ENCODE results near the gene SORBS2.
A peak's percentile ranks its signal among the peaks of the same experiment; 100 is the strongest.

SORBS2 gene

DNA sequence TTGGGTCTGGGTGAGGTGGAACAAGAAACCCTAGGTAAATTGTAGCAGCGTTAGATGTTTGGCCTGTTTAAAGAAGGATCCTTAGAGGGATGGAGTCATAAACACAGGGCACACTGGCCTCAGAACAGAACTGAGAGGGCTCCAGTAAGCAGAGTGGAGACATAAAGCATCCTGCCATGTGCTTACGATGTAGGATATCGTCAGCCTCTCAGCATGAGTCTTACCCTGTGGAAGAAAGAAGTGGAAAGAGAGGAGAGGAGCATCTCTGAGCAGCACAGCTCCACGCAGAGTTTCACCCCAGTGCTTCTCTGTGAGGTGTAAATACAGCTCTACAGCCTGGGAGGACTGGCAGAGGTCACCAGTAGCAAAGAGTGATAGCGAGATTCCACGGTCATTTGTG, 27.8 kb upstream of the SORBS2 start:
- in situ Hi-C loops (cut with HindIII; ENCODE audit: low pct_unique_long_range_greater_than_20kb, low sequenced_read_pairs) = no loop called here
- TF ChIP-seq JUND (IDR thresholded peaks at IDR 0.05; ENCODE audit: low read depth) = no peak
- DNase-seq (ENCODE audit: low read depth in 1 of 2, low spot score in 1 of 2) = no peak

DNA sequence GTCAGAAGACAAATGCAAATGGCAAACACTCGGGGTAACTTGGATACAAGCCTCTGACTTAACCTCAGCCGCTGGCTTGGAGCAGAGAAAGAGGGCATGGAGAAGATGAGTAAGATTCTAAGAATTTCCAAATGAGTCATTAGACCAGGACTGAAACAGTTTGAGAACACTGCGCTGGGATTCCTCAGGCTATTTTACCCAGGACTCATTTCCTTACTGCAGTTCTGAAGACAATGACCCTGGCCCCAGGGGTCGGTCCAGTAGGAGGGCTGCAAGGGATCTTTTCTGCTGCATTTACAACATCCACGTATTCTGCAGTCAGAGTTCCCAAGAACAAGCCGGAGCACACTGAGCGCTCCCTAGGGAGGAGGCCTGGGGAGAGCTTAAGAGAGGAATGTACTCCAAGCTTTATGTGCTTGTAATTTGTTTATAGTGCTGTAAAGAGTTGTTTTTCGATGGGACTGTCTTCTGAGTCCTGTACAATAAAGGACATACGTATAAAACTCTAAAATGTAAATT, 27.3 kb upstream of the SORBS2 start:
- DNase-seq (ENCODE audit: low read depth in 1 of 2, low spot score in 1 of 2) = no peak
- no peak for TF ChIP-seq JUND (IDR thresholded peaks at IDR 0.05; ENCODE audit: low read depth)
- in situ Hi-C loops (cut with HindIII; ENCODE audit: low pct_unique_long_range_greater_than_20kb, low sequenced_read_pairs) = no loop called here

DNA sequence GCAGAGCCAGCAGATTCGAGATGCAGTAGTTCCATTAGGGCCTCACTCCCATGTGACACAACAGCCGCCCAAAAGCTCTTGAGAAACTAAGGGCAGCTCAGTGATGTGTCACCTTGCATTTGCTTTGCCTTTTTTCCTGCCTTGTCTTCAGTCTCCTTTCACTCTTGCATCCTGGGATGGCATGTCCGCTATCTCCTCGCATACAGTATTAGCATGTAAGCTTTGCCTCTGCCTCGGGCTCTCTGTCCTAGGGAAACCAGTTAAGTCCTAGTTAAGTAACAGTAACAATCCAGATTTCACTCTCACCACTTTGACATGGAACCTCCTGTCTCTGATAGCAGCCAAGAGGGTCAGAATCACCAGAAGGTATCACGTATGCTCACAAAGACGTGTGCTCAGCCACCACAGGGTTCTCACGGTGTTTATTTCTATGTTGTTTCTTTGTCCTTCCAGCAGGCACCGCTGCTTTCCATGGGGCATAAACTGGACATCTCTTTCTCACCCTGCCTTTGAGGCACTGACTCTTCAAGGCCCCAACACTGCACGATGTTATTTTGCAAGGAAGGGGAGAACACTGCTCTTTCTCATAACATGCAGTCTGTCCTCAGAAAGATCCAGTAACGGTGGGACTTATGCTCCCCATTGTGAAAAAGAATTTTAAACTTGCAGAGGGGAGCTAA, 26.7 kb upstream of the SORBS2 start:
- DNase-seq (ENCODE audit: low read depth in 1 of 2, low spot score in 1 of 2) = peak in 1 of 2 experiments; percentile 18

DNA sequence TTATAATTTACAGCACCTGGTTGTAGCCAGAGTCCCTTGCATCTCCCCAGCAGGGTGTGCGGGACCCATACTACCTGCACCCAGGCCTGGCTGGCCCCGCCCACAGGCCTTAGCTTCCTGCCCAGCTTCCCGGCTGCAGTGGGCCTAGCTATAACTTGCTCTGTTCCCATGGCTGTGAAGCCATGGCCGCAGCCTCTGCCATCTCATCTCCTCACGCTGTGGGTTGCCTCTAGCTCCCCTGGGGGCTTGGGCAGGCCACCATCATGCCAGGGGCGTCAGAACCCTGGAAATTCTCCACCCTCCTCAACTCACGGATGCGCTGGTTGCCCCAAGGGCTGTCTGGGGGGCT, 26.1 kb upstream of the SORBS2 start:
- TF ChIP-seq JUND (IDR thresholded peaks at IDR 0.05; ENCODE audit: low read depth) = no peak
- no peak for DNase-seq (ENCODE audit: low read depth in 1 of 2, low spot score in 1 of 2)
- in situ Hi-C loops (cut with HindIII; ENCODE audit: low pct_unique_long_range_greater_than_20kb, low sequenced_read_pairs) = no loop called here

More for the DNA sequence above, 26.7 kb upstream of the SORBS2 start:
- in situ Hi-C loops (cut with HindIII; ENCODE audit: low pct_unique_long_range_greater_than_20kb, low sequenced_read_pairs) = no loop called here
- no peak for TF ChIP-seq JUND (IDR thresholded peaks at IDR 0.05; ENCODE audit: low read depth)

DNA sequence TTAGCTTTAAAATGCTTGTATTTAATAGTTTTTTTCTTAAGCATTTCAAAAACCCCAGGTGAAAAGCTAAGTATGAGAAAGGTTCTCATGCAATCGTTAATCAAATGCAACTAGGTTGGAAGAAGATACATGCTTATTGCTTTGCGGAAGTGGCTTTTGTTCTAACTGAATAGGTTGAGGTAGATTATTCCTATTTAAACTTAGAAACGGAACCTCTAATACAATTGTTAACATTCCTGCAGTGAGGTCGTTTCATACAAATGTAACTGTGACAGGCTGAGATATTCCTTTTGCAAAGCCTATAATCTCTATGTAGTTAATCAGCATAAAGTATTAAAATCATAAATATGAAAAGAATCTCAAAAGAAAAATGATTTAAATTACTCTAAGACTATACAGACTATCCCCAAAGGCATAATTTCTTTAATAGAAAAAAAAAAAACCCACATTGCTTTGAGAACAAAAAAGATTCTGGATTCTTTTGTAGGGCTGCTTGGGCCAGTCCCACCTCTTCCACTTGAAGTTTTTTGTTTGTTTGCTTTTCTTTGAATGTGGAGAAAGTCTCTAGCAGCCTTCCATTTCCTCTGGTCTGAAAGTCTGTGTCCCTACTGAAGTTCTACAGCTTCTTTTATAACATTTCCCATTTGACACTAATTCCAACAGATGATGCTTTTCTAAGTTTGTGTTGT, 25.6 kb upstream of the SORBS2 start:
- TF ChIP-seq JUND (IDR thresholded peaks at IDR 0.05; ENCODE audit: low read depth) = no peak
- in situ Hi-C loops (cut with HindIII; ENCODE audit: low pct_unique_long_range_greater_than_20kb, low sequenced_read_pairs) = no loop called here
- no peak for DNase-seq (ENCODE audit: low read depth in 1 of 2, low spot score in 1 of 2)

DNA sequence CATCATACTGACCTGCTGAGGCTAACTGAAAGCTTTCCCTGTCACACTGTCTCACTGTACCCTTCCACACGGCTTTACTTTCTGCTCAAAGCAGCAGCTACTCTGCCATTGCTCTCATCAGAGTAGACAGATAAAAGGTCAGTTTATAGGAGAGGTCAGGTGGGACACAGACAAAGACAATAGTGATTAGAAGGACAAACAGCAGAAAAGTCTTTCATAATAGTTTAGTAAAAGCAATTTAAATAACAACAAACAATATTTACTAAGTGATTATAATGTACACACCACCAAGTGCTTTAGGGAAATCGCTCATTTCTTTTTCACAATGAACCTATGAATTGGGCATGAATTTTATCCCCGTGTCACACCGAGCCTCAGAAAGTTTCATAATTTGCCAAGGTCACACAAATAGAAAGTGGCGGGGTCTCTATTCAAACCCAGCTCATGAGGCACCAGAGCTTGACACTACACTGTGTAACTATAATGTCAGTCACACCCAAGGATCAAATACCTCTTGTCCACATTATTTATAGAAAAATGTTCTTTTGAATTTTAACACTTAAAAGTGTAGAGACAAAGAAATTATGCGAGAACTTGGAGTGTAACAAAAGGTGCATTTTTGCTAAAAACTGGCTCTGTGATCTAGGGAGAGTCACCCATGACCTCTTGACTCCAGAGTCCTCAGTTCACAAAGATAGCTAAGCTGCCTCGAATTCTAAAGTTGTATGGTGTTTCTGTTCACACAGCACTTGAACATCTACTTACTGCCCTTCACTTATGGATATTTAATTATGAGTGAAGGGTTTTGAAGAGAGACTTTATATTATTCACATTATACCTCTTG, 24.5 kb upstream of the SORBS2 start:
- in situ Hi-C loops (cut with HindIII; ENCODE audit: low pct_unique_long_range_greater_than_20kb, low sequenced_read_pairs) = no loop called here
- TF ChIP-seq JUND (IDR thresholded peaks at IDR 0.05; ENCODE audit: low read depth) = no peak
- DNase-seq (ENCODE audit: low read depth in 1 of 2, low spot score in 1 of 2) = no peak

DNA sequence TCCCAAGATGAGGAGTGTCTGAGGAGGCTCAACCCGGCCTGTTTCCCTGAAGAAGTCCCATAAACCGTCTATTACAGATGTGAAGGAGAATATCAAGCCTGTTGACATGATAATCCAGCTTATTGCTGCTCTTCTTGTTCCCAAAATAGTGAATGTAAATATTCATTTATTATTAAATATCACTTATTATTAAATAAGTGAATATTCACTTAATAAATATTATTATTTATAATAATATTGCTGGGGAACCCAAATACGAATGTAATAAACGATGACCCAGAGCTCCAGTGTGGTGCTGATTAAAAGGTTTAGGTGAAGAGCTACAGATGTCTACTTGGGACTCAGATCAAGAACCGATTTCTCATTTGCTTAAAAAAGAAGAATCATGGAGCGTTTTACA, 23.8 kb upstream of the SORBS2 start:
- no peak for DNase-seq (ENCODE audit: low read depth in 1 of 2, low spot score in 1 of 2)

DNA sequence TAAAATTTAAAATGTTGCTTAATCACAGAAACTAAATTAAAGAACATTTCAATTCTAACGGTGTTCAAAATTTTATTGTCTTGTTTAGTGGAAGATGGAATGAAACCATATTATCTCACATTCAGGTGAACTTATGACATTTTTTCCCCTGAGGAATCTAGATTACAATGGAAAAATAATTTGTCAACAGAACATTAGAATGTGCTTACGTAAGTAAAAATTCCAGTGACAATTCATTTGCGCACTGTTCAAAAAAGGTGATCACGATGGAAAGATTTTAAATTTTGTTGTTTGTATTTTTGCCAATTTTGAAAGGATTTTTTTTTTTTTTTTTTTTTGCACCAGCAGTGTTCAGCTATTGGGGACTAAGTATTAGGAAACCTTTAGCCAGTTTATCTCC, 23.3 kb upstream of the SORBS2 start:
- DNase-seq (ENCODE audit: low read depth in 1 of 2, low spot score in 1 of 2) = no peak
- no peak for TF ChIP-seq JUND (IDR thresholded peaks at IDR 0.05; ENCODE audit: low read depth)
- in situ Hi-C loops (cut with HindIII; ENCODE audit: low pct_unique_long_range_greater_than_20kb, low sequenced_read_pairs) = no loop called here

More for the DNA sequence above, 23.8 kb upstream of the SORBS2 start:
- no peak for TF ChIP-seq JUND (IDR thresholded peaks at IDR 0.05; ENCODE audit: low read depth)
- in situ Hi-C loops (cut with HindIII; ENCODE audit: low pct_unique_long_range_greater_than_20kb, low sequenced_read_pairs) = no loop called here

DNA sequence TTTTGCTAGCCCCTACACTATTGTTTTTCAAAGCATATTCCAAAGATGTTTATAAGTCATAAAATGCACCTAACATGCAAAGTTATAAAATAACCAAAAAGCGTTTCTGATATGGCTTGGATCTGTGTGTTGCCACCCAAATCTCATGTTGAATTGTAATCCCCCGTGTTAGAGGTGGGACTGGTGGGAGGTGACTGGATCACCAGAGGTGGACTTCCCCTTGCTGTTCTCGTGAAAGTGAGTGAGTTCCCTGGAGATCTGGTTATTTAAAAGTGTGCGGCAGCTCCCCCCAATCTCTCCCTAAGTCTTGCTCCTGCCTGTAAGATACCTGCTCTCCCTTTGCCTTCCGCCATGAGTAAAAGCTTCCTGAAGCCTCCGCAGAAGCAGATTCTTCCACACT, 22.8 kb upstream of the SORBS2 start:
- TF ChIP-seq JUND (IDR thresholded peaks at IDR 0.05; ENCODE audit: low read depth) = no peak
- DNase-seq (ENCODE audit: low read depth in 1 of 2, low spot score in 1 of 2) = no peak
- in situ Hi-C loops (cut with HindIII; ENCODE audit: low pct_unique_long_range_greater_than_20kb, low sequenced_read_pairs) = no loop called here

DNA sequence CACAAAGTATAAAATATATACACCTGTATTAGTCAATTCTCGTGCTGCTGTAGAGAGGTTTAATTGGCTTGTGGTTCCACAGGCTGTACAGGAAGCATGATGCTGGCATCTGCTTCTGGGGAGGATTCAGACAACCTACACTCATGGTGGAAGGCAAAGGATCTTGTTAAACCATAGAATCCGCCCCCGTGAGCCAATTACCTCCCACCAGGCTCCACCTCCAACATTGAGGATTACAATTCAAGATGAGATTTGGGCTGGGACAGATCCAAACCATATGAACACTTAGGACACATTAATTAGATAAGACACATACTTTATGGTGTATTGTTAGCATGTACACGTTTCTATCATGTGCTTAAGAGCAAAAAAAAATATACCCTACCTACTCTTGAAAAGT, 22.1 kb upstream of the SORBS2 start:
- TF ChIP-seq JUND (IDR thresholded peaks at IDR 0.05; ENCODE audit: low read depth) = no peak
- DNase-seq (ENCODE audit: low read depth in 1 of 2, low spot score in 1 of 2) = no peak
- in situ Hi-C loops (cut with HindIII; ENCODE audit: low pct_unique_long_range_greater_than_20kb, low sequenced_read_pairs) = no loop called here

DNA sequence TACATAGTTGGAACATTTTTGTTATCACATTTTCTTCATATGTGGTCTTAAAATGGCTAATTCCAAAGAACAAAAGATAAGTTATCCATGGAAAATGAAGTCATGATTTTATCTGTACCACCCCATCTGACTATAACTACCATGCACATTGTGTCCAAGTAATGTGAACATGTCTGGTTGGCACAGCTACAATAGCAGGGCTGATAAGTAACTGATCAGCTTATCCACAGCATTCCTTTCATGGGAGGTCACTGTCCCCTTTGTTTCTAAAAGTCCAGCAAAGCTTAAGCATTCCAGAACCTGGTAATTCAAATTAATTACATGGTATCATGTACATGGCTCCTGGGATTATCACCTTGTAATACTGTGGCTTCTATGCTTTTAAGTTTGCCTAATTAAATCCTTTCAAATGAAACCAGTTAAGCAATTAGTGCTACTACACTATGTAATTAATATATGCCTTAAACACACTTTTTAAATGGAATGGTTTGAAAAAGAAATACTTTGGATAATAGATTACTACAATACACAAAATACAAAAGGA, 21.1 kb upstream of the SORBS2 start:
- no peak for DNase-seq (ENCODE audit: low read depth in 1 of 2, low spot score in 1 of 2)
- in situ Hi-C loops (cut with HindIII; ENCODE audit: low pct_unique_long_range_greater_than_20kb, low sequenced_read_pairs) = no loop called here

DNA sequence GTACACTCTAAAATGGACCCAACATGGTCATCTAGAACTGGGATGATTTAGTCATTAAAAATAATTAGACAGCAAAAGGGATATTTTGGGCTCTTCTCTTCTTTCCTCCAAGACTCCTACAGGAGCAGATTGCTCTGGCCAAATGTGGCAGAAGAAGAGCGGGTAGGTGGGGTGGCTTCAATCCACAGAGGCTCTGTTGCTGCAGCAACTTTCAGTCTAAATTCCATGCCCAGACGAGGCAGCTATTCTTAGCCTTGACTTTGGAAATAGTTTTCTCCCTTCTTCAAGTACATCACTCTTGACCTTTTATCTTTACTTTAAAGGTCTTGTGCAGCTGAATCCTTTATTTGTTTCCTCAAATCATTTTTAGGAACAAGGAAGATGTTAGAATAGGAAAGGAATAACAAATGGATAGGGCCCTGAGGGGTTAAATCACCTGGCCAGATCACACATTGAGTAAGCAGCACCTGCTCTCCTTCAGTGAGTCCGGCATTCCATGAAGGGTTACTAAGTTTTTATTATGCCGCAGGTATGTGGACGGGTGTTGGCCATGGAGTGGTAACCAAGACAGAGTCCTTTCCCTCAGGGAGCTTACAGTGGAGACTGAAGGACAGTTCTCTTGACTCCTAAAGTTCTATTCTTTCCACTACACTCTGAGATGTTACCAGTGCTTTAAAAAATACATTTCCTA, 19.3 kb upstream of the SORBS2 start:
- in situ Hi-C loops (cut with HindIII; ENCODE audit: low pct_unique_long_range_greater_than_20kb, low sequenced_read_pairs) = no loop called here
- no peak for TF ChIP-seq JUND (IDR thresholded peaks at IDR 0.05; ENCODE audit: low read depth)
- DNase-seq (ENCODE audit: low read depth in 1 of 2, low spot score in 1 of 2) = peak in 1 of 2 experiments; percentile 24

More for the DNA sequence above, 21.1 kb upstream of the SORBS2 start:
- no peak for TF ChIP-seq JUND (IDR thresholded peaks at IDR 0.05; ENCODE audit: low read depth)

Data from T47D (cell line).